Subcutaneous adipose tissue (tissue), 4 donors: ENCODE data around the gene MANBA. TPM values are rescaled to one million over a fixed set of nuclear protein-coding genes. Genes with fewer than 3 reads are reported as not detected.

Source experiments
- CTCF ChIP-seq: fragments of 450-650 bp; IDR thresholded peaks from one replicate; pipeline ENCODE4 v1.5.1; 2016; ENCODE audit warnings: low read depth, mild to moderate bottlenecking, control low read depth, antibody characterized with exemption, moderate library complexity
- total RNA-seq, 4 donors: library from RNA; depleted of rRNA; stranded (reverse); fragments of >200 nt; gene quantifications; one replicate each; pipeline ENCODE4 v1.1.0, GENCODE V29; 2016

The MANBA gene
- total RNA-seq = 10 to 100 TPM; 26.8 to 97.2 (median 47.0) TPM

- TF ChIP-seq CTCF = no peak
These were observed at the start of gene MANBA for GRCh38 chr4:102760645-102761295. Gene MANBA (minus strand): TSS chr4:102760968. CDS start chr4:102760894, 74 bp downstream.

GRCh38 chr4:102809691-102810090 lies 48.9 kb upstream of the MANBA start:
- TF ChIP-seq CTCF = no peak

- TF ChIP-seq CTCF = no peak
These were observed 48.4 kb upstream of the MANBA start for GRCh38 chr4:102809190-102809589.

GRCh38 chr4:102808009-102808408 lies 47.2 kb upstream of the MANBA start:
- TF ChIP-seq CTCF = no peak

GRCh38 chr4:102807345-102807744 lies 46.6 kb upstream of the MANBA start:
- no peak for TF ChIP-seq CTCF

- TF ChIP-seq CTCF = no peak
These were observed 39.0 kb upstream of the MANBA start for GRCh38 chr4:102799816-102800215.

GRCh38 chr4:102794999-102795398 lies 34.2 kb upstream of the MANBA start:
- TF ChIP-seq CTCF = no peak
